Spleen (tissue), 11 donors: ENCODE measurements around the gene RASAL3. TPM values are rescaled to one million over a fixed set of nuclear protein-coding genes. Genes with fewer than 3 reads are reported as not detected.

Experiments
- DNase-seq: peaks from one replicate; pipeline ENCODE4 v3.0.0-alpha.2; 2020
- H3K27ac ChIP-seq, 8 donors: fragments of 200-600 bp; sonication (generic) in 7 of 8; 1 replicate in 4 of 8; 2 replicates in 4 of 8; pipeline versions ENCODE4 v1.5.0 to v1.8.0; 2016 to 2021; ENCODE audit warnings: inconsistent platforms in 4 of 8, mild to moderate bottlenecking in 4 of 8, moderate library complexity in 1 of 8
- H3K27me3 ChIP-seq, 7 donors: fragments of 200-600 bp; sonication (generic) in 6 of 7; replicated peaks in 1 of 7; 1 replicate in 4 of 7; 2 replicates in 3 of 7; pipeline versions ENCODE4 v1.5.0 to v1.8.0; 2016 to 2021; ENCODE audit warnings: inconsistent platforms in 3 of 7, mild to moderate bottlenecking in 1 of 7
- H3K36me3 ChIP-seq, 6 donors: fragments of 200-600 bp; sonication (generic) in 5 of 6; 1 replicate in 4 of 6; 2 replicates in 2 of 6; pipeline versions ENCODE4 v1.5.0 to v1.8.0; 2016 to 2021; ENCODE audit warnings: inconsistent platforms in 2 of 6
- H3K4me1 ChIP-seq, 6 donors: fragments of 200-600 bp; sonication (generic) in 5 of 6; 1 replicate in 3 of 6; 2 replicates in 3 of 6; pipeline versions ENCODE4 v1.5.0 to v1.8.0; 2016 to 2021; ENCODE audit warnings: inconsistent platforms in 3 of 6
- H3K4me3 ChIP-seq, 8 donors: fragments of 200-600 bp; sonication (generic) in 7 of 8; 1 replicate in 4 of 8; 2 replicates in 4 of 8; pipeline versions ENCODE4 v1.5.0 to v1.8.0; 2016 to 2021; ENCODE audit warnings: inconsistent platforms in 4 of 8, mild to moderate bottlenecking in 4 of 8, moderate library complexity in 2 of 8
- H3K9me3 ChIP-seq, 8 donors: fragments of 200-600 bp; sonication (generic) in 7 of 8; 1 replicate in 4 of 8; 2 replicates in 4 of 8; pipeline versions ENCODE4 v1.5.0 to v1.8.0; 2016 to 2021; ENCODE audit warnings: inconsistent platforms in 4 of 8
- POLR2A ChIP-seq, 3 donors: fragments of 450-650 bp; IDR thresholded peaks; one replicate each; pipeline ENCODE4 v1.5.1; 2017; ENCODE audit warnings: antibody characterized with exemption in 3 of 3, mild to moderate bottlenecking in 1 of 3
- POLR2AphosphoS5 ChIP-seq, 3 donors: sonication (generic); formaldehyde crosslinking; IDR thresholded peaks; one replicate each; pipeline ENCODE4 v1.5.1; 2017; ENCODE audit warnings: antibody characterized with exemption in 3 of 3
- WGBS, 5 donors: extraction: QIAGEN DNeasy Blood & Tissue Kit in 3 of 5; methylation state at CpG; one replicate each; pipeline versions ENCODE4 v1.1.5 to v1.1.7; 2013 to 2018; 5-methylcytosine and 5-hydroxymethylcytosine counted together
- intact Hi-C: fragments of 100-400 bp; cut with DNase I; formaldehyde crosslinking; loops from one replicate; pipeline ENCODE4 v1.15.0; 2023; ENCODE audit warnings: low total_unique reads
- polyA plus RNA-seq, 3 donors: library from polyadenylated mRNA; stranded (reverse); fragments of 200-250 nt; gene quantifications; one replicate each; pipeline ENCODE4 v1.2.1, GENCODE V29; 2013
- total RNA-seq, 7 donors: library from RNA; depleted of rRNA in 3 of 7; stranded (reverse); fragments of >200 nt in 3 of 7; fragmentation: NEBNext Ultra II Directional in 4 of 7; extraction: Animal tissue kit (Norgen Biotek cat#: 25700) in 4 of 7; gene quantifications; one replicate each; pipeline versions ENCODE4 v1.1.0 to v1.2.1, GENCODE V29; 2016 to 2021
- TF ChIP-seq, protein P1 (sequence below), 11 experiments: fragments of 200-600 bp in 7 of 11; fragments of 450-650 bp in 4 of 11; sonication (generic) in 4 of 11; IDR thresholded peaks in 8 of 11; conservative IDR thresholded peaks in 3 of 11; 1 replicate in 7 of 11; 2 replicates in 4 of 11; pipeline versions ENCODE4 v1.4.0 to v1.8.0; 2016 to 2021; ENCODE audit warnings: antibody characterized with exemption in 11 of 11, inconsistent platforms in 4 of 11, mild to moderate bottlenecking in 1 of 11
- donor health status: healthy with polysubstance abuse.
- donor health status: DM: no; HTN: no; CAD: no; lungs with moderate emphysema.
- donor health status: DM: no; HTN: no; CAD: no.
- donor health status: Bipolar disorder and iron deficiency.
- donor health status: healthy.
- donor health status: DM: no; HTN: no; CAD: no.
- donor health status: DM: yes; HTN: yes; CAD: no.

The RASAL3 gene
- total and polyA plus RNA-seq, 10 donors: 31.7 to 79.1 (median 62.2) TPM

DNA sequence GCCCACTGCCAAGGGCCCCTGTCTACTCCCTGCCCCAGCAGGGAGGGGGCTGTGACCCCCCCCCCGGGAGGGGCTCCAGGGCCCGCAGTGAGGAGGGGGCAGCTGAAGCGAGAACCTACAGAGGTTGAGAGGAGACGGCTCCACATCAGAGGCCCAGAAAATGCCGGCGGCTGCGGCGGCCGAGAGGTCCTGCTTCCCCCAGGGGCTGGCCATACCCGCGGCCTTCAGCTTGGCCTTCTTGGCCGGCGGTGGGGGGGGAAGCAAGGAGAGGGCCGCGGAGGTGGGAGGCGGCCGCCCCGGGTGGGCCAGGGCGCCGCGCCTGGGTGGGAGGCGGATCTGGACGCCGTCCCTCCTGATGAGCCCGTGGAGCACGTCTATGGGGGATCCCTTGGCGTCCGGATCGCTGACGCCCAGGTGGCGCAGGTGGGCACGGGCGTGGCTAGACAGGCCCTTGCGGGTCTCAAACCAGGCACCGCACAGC, 36.3 kb downstream of the RASAL3 start:
- TF ChIP-seq, protein P1, sequence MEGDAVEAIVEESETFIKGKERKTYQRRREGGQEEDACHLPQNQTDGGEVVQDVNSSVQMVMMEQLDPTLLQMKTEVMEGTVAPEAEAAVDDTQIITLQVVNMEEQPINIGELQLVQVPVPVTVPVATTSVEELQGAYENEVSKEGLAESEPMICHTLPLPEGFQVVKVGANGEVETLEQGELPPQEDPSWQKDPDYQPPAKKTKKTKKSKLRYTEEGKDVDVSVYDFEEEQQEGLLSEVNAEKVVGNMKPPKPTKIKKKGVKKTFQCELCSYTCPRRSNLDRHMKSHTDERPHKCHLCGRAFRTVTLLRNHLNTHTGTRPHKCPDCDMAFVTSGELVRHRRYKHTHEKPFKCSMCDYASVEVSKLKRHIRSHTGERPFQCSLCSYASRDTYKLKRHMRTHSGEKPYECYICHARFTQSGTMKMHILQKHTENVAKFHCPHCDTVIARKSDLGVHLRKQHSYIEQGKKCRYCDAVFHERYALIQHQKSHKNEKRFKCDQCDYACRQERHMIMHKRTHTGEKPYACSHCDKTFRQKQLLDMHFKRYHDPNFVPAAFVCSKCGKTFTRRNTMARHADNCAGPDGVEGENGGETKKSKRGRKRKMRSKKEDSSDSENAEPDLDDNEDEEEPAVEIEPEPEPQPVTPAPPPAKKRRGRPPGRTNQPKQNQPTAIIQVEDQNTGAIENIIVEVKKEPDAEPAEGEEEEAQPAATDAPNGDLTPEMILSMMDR (IDR thresholded peaks at IDR 0.05 in 8 of 11, conservative IDR thresholded peaks at IDR 0.05 in 3 of 11): no peak
- peak; percentile 64 for DNase-seq
- Histone ChIP-seq H3K27me3 (no peaks in the 10 kb centered on the region), H3K36me3 (peaks cover 5 to 79% (median 58%) of the 10 kb centered on the region in 6 donors), H3K9me3 (peaks cover 0 to 7% (median 5%) of the 10 kb centered on the region in 8 donors), H3K4me3 (no peak overlapping the region), H3K27ac (peak overlapping the region in 5 of 8 donors; percentile 8 to 48 (median 34)), H3K4me1 (peaks cover 16 to 58% (median 43%) of the 10 kb centered on the region in 6 donors)
- 57 to 87% (median 82%) methylated on average over 15 to 35 of the region's 35 CpGs for WGBS, 5 donors
- intact Hi-C loops: no loop called here

DNA sequence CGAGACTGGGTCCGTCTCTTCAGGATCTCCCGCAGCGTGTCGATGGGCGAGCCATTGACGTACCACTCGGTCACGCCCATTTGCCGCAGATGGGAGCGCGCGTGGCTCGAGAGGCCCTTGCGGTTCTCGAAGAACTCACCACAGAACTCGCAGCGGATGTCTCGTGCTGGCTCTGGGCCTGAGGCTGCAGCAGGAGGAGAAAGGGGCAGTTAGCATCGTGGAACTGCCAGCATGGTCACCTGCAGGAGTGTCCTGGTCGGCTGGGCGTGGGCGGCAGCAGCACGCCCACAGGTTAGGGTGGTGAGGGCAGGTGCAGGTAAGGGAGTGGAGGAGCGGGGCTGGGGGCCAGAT, 37.0 kb downstream of the RASAL3 start:
- intact Hi-C loops: no loop called here
- TF ChIP-seq POLR2AphosphoS5 (IDR thresholded peaks at IDR 0.05): peak in 1 of 3 donors; percentile 39
- no peak for TF ChIP-seq POLR2A (IDR thresholded peaks at IDR 0.05)
- Histone ChIP-seq H3K27ac (no peak overlapping the region), H3K27me3 (no peaks in the 10 kb centered on the region), H3K36me3 (peaks cover 5 to 86% (median 65%) of the 10 kb centered on the region in 6 donors), H3K4me1 (peaks cover 16 to 56% (median 41%) of the 10 kb centered on the region in 6 donors), H3K9me3 (peaks cover 0 to 8% (median 7%) of the 10 kb centered on the region in 8 donors), H3K4me3 (no peak overlapping the region)
- 95 to 98% (median 97%) methylated on average over 11 to 25 of the region's 25 CpGs for WGBS, 5 donors
- peak; percentile 58 for DNase-seq

DNA sequence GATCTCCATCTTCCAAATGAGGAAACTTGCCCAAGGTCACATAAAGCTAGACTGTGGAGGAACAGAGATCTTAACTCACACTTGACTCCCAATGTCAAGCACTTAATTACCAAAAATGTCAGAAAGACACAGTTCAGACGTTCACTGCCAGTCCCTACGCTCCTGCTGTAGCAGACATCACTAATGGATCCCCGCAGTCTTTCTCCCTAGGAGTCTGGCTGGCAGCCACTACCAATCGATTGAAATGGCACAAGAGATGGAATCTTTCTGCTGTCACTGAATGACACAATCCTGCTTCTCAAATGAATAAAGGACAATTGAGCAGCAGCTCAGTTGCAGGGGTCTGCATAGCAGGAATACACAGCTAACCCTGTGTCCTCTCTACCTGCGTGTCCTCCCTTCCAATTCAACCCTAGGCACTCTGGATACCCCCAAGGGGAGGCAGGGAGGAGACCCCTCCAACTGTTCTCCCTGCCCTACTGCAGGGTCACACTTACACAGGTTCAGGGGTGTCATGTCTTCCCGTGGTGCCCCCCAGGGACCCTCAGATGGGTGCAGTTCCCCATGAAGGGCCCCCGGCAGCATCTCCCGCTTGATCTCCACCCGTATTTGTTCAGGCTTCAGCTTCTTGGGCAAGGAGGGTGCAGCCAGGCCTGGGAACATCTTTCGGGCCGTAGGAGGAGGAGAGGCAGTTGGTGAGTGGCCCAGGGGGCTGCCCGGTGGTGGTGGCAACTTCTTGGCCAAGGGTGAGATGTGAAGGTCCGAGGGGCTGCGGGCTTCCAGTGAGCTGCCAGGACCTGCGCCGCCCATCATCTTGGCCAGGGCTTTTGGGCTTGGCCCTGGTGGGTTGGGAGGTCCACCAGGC, 37.6 kb downstream of the RASAL3 start:
- peaks cover 0 to 8% (median 7%) of the 10 kb centered on the region in 8 donors for H3K9me3 ChIP-seq
- intact Hi-C loops: no loop called here
- H3K36me3 ChIP-seq: peaks cover 5 to 92% (median 71%) of the 10 kb centered on the region in 6 donors
- 87 to 93% (median 91%) methylated on average over 12 to 16 of the region's 16 CpGs for WGBS, 5 donors
- peaks cover 14 to 51% (median 37%) of the 10 kb centered on the region in 6 donors for H3K4me1 ChIP-seq
- H3K27ac ChIP-seq: no peak overlapping the region
- DNase-seq: no peak
- H3K27me3 ChIP-seq: no peaks in the 10 kb centered on the region
- TF ChIP-seq, protein P1 (IDR thresholded peaks at IDR 0.05 in 8 of 11, conservative IDR thresholded peaks at IDR 0.05 in 3 of 11): no peak
- TF ChIP-seq POLR2A (IDR thresholded peaks at IDR 0.05) (no peak), POLR2AphosphoS5 (IDR thresholded peaks at IDR 0.05) (no peak)
- H3K4me3 ChIP-seq: no peak overlapping the region

DNA sequence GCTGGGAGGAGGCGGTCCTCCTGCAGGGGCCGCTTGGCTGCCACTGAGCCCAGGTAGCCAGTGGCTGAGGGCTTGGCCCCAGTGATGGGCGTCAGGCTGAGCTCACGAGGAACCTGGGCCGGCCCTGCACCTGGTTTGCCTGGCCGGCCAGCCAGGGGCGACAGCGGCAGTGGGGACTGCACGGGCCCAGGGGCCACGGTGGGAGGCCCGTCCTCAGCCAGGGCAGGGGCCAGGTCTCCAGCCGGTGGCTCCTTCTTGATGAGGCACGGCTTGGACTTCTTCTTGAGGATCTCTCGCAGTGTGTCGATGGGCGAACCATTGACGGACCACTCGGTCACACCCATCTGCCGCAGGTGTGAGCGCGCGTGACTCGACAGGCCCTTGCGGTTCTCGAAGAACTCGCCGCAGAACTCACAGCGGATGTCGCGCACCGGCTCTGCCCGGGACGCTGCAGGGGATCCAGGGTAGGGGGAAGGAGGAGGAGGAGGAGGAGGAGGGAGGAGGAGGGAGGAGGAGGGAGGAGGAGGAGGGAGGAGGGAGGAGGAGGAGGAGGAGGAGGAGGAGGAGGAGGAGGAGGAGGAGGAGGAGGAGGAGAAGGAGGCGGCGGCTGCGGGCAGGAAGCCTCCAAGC, 38.9 kb downstream of the RASAL3 start:
- Histone ChIP-seq H3K9me3 (peaks cover 0 to 8% (median 7%) of the 10 kb centered on the region in 8 donors), H3K4me3 (no peak overlapping the region), H3K4me1 (peaks cover 2 to 39% (median 24%) of the 10 kb centered on the region in 6 donors), H3K27me3 (no peaks in the 10 kb centered on the region), H3K36me3 (peaks cover 5 to 97% (median 69%) of the 10 kb centered on the region in 6 donors), H3K27ac (no peak overlapping the region)
- 91 to 98% (median 96%) methylated on average over 28 to 36 of the region's 36 CpGs for WGBS, 5 donors
- no peak for DNase-seq
- TF ChIP-seq, protein P1 (IDR thresholded peaks at IDR 0.05 in 8 of 11, conservative IDR thresholded peaks at IDR 0.05 in 3 of 11): no peak
- intact Hi-C loops: no loop called here
